H1 (cell line): ENCODE results near the gene SPAG5.

Experiments used
- ASH2L ChIP-seq: fragments of 200-600, 300-600 bp; sonication (generic); IDR thresholded peaks from one replicate; pipeline ENCODE4 v1.7.1; 2017; ENCODE audit warnings: low read length
- ATF2 ChIP-seq: IDR thresholded peaks from 2 replicates; pipeline ENCODE4 v1.6.1; 2012; ENCODE audit warnings: low read length, inconsistent platforms
- ATF3 ChIP-seq: IDR thresholded peaks from 2 replicates; pipeline ENCODE4 v1.6.1; 2011; ENCODE audit warnings: low read depth, mild to moderate bottlenecking, low read length; ENCODE audit not compliant: insufficient read depth
- BCL11A ChIP-seq, 2 experiments: IDR thresholded peaks; one replicate each; pipeline ENCODE4 v1.6.1; 2011; ENCODE audit warnings: low read depth in 2 of 2, low read length in 2 of 2, mild to moderate bottlenecking in 2 of 2
- CREB1 ChIP-seq: IDR thresholded peaks from 2 replicates; pipeline ENCODE4 v1.6.1; 2012; ENCODE audit warnings: inconsistent platforms
- CTCF ChIP-seq, 3 experiments: IDR thresholded peaks; 1 replicate in 2 of 3; 2 replicates in 1 of 3; pipeline versions ENCODE4 v1.5.1 to v1.6.1; 2011; ENCODE audit warnings: low read length in 3 of 3, mild to moderate bottlenecking in 3 of 3, inconsistent platforms in 2 of 3, low read depth in 1 of 3, moderate library complexity in 1 of 3; ENCODE audit not compliant: insufficient read depth in 1 of 3; ENCODE audit errors: control extremely low read depth in 1 of 3
- EZH2 ChIP-seq: fragments of 200-600 bp; sonication (generic); IDR thresholded peaks from 2 replicates; pipeline ENCODE4 v1.7.1; 2012; ENCODE audit warnings: low read depth, mild to moderate bottlenecking, moderate library complexity, low read length, inconsistent platforms; ENCODE audit not compliant: severe bottlenecking
- GABPA ChIP-seq: IDR thresholded peaks from 2 replicates; pipeline ENCODE4 v1.6.1; 2011; ENCODE audit warnings: mild to moderate bottlenecking, low read length, moderate library complexity, borderline replicate concordance; ENCODE audit not compliant: insufficient read depth
- JUN ChIP-seq: IDR thresholded peaks from 2 replicates; pipeline ENCODE4 v1.6.1; 2011; ENCODE audit warnings: low read depth, mild to moderate bottlenecking, improper control_type of control experiment, low read length
- JUND ChIP-seq: IDR thresholded peaks from 2 replicates; pipeline ENCODE4 v1.6.1; 2011; ENCODE audit warnings: mild to moderate bottlenecking, improper control_type of control experiment, low read length
- RBBP5 ChIP-seq: IDR thresholded peaks from 2 replicates; pipeline ENCODE4 v1.7.1; 2012; ENCODE audit warnings: low read depth, mild to moderate bottlenecking, inconsistent platforms, low read length, moderate library complexity, borderline replicate concordance
- SIN3A ChIP-seq, 2 experiments: IDR thresholded peaks in 1 of 2; conservative IDR thresholded peaks in 1 of 2; 2 replicates each; pipeline ENCODE4 v1.6.1; 2011 to 2012; ENCODE audit warnings: low read length in 2 of 2, improper control_type of control experiment in 1 of 2, low read depth in 1 of 2, mild to moderate bottlenecking in 1 of 2
- TAF1 ChIP-seq: IDR thresholded peaks from 2 replicates; pipeline ENCODE4 v1.6.1; 2011; ENCODE audit warnings: mild to moderate bottlenecking, low read depth, low read length
- ZNF274 ChIP-seq: IDR thresholded peaks from 2 replicates; pipeline ENCODE4 v1.7.0; 2012; ENCODE audit warnings: low read length, borderline replicate concordance; ENCODE audit errors: extremely low read depth

- no peak for TF ChIP-seq ATF3
- no peak for TF ChIP-seq CREB1
- no peak for TF ChIP-seq JUND
- TF ChIP-seq ZNF274 = no peak
- no peak for TF ChIP-seq GABPA
- TF ChIP-seq CTCF (IDR thresholded peaks at IDR 0.05; ENCODE audit: control extremely low read depth in 1 of 3, insufficient read depth in 1 of 3, low read depth in 1 of 3, low read length in 3 of 3) = no peak
- no peak for TF ChIP-seq ATF2
- TF ChIP-seq ASH2L = no peak
- no peak for TF ChIP-seq EZH2
- TF ChIP-seq RBBP5 = no peak
- TF ChIP-seq TAF1 = no peak
- TF ChIP-seq JUN = no peak
- TF ChIP-seq BCL11A (IDR thresholded peaks at IDR 0.05; ENCODE audit: low read depth in 2 of 2, low read length in 2 of 2) = no peak
- no peak for TF ChIP-seq SIN3A (conservative IDR thresholded peaks at IDR 0.05 in 1 of 2, IDR thresholded peaks at IDR 0.05 in 1 of 2; ENCODE audit: low read depth in 1 of 2, low read length in 2 of 2)
Observed at GRCh38 chr17:28641579-28641978, 42.8 kb upstream of the SPAG5 start.
